ENCODE results near the gene RPTOR.

RPTOR gene

DNA sequence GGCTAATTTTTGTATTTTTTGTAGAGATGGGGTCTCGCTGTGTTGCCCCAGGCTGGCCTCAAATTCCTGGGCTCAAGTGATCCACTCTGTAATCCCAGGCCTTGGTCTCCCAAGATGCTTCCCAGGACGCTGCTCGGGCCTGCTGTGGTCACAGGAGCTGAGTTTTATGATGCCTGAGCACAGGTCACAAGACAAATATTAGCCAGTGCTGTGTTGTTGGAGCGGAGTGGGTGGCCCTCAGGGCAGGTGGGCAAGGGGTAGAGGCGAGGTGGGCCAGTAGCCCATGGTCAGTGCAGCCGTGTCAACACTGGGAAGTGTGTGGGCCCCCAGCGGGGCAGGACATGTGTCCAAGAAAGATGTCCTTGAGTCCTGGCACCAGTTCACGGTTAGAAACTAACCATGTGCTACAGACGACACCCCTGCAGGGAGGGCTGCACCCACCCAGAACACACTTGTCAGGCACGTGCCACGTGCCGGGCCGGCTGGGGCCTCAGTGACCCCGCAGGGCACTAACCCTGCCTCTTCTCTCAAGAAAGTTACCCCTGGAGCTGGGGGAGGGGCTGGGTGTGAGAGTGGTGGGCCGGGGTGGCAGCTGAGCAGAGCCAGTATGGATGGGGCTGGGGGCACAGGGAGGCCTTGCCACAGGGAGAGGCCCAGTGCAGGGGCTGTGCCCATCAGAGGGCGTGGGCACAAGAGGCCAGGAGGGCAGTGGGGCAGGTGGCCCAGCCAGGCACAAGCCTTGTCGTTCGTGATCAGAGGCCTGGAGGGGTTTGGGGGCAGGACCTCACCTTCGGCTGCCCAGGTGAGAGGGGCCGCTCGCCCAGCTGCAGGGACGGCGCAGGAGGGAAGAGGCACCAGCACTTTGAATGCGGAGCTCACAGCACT lies 343.9 kb downstream of the RPTOR start:
- no peak for DNase-seq

GRCh38 chr17:80889231-80890195 lies 344.9 kb downstream of the RPTOR start:
- DNase-seq = no peak

- no peak for DNase-seq
Observed at GRCh38 chr17:80890196-80890920, 345.7 kb downstream of the RPTOR start.

GRCh38 chr17:80890921-80891396 lies 346.3 kb downstream of the RPTOR start:
- no peak for DNase-seq

DNA sequence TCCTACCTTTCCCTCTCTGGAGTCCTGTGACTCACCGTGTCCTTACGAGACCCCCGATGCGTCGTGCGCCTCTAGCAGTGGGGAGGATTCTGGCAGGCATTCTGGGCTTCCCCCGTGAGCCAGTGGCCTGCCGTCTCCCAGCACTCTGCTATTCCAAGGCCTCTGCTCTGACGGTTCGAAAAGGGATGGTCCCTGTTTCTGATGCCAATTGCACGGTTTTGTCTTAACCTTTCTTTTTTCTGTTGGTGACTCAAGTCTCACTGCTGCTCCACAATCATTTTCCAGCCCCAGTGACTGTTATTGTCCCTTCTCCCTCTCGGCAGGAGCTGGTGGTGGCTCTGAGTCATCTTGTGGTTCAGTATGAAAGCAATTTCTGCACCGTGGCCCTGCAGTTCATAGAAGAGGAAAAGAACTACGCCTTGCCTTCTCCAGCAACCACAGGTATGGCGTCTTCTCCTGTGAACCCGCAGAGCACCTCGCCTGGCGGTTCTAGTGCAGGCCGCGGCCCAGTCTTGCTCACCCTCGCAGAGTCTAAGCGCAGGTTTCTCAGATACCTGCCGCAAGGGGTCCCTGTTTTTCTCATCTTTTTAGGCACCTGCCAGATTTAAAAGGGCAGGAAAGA lies 346.9 kb downstream of the RPTOR start:
- no peak for DNase-seq

DNA sequence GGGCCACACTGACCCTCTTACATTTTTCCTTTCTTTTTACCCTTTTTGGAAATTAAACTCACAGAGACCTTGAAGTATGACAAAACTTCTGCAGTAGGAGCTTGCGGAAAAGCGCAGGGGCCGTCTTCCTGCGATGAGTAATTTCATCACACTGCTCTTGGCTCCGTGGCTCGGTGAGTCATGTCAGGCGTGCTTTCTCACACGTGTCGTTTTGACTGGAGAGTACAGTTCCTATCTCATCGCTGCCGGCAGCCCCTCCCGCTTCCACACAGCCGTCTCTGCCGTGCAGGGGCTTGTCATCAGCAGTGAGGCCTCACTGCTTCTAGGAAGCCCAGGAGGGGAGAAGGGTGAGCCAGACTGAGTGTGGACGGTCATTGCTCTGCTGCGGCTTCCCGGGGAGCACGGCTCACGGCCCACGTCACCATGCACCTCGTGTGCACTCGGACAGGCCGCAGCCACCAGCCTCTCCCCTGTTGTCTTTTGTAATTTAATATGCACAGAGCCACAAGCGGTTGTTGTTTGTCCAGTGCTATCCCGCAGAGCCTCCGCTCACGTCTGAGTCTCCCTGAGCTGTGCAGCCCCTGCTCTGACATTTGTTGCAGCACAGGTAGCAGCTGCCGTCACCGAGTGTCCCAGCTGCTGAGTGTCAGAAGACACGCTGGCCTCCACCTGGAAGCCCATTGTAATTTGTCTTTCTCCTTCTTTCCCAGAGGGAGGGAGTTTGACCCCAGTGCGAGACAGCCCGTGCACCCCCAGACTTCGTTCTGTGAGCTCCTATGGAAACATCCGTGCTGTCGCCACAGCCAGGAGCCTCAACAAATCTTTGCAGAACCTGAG lies 347.6 kb downstream of the RPTOR start:
- no peak for DNase-seq

DNA sequence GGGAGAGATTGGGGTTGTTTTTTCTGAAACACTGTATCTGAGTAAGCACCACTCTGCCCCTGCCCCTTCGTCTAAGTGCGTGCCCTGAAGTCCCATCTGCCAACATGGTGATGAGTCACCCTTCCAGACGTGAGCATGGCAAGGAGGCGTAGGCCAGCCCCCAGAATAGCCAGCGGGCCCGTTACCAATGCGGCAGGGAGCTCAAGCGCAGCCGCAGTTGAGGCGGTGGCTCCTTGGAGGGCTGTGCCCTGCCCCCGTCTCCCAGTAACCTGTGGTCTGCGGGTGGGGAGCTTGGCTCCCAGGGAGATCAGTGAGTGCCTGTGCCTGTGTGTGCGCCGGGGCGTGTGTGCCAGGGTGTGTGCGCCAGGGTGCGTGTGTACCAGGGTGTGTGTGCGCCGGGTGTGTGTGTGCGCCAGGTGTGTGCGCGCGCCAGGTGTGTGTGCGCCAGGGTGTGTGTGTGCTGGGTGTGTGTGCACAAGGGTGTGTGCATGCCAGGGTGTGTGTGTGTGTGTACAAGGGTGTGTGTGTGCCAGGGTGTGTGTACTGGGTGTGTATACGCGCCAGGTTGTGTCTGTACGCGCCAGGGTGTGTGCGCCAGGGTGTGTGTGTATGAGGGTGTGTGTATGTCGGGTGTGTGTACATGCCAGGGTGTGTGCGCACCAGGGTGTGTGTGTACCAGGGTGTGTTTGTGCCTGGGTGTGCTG lies 348.4 kb downstream of the RPTOR start:
- DNase-seq = peak; percentile 48

GRCh38 chr17:80893604-80894438 lies 349.2 kb downstream of the RPTOR start:
- no peak for DNase-seq

- DNase-seq = no peak
Observed at GRCh38 chr17:80894439-80894721, 349.7 kb downstream of the RPTOR start.

- DNase-seq = no peak
Observed at GRCh38 chr17:80894726-80895125, 350.1 kb downstream of the RPTOR start.

GRCh38 chr17:80895366-80895765 lies 350.7 kb downstream of the RPTOR start:
- no peak for DNase-seq

- DNase-seq = no peak
Observed at GRCh38 chr17:80898716-80899115, 354.1 kb downstream of the RPTOR start.

GRCh38 chr17:80899402-80900268 lies 355.0 kb downstream of the RPTOR start:
- DNase-seq = no peak

DNA sequence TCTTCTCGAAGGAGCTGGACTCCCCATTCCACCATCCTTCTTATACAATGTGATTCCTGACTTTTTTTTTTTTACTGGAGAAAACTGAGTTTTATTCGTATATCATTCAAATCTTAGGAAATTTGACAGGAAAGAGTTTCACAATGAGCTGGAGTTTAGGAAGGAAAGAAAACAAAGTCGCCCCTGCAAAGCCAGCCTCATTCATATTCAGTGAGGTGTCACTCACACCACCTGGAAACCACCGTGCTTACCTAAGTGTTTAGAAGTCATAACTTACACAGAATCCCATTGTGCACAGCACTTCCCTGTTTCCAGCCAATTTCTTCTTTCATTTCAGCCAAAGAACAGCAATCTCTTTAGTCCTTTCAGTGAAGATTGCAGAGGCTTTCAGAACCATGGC lies 356.7 kb downstream of the RPTOR start:
- DNase-seq = no peak

- DNase-seq = no peak
Observed at GRCh38 chr17:80902197-80902962, 357.7 kb downstream of the RPTOR start.

DNA sequence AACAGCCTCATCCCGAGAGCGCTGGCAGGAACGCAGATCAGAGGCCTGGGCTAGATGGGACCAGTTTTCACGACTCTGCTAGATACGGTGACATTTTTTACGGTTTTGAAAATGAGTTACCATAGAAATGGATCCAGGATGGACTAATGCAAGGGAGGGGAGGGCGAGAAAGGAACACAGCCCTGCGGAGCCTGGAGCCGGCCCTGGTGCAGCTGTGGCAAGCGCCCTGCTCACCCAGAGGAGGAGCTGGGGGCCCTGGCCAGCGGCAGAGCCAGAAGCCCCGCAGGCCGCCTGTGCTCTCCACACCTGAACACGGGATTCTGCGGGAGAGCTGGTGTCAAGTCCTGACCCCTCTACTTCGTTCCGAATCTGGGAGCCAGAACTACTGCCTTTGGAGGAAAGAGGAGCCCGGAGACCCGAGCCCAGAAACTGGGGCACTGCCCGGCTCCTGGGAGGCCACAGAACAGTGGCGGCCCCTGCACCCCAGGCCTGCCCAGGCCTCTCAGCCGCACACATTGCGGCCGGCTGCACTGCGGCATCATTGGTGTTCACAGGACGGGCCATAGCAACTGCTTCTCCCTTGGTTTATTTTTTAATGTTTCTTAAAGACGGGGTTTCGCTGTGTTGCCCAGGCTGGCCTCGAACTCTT lies 358.4 kb downstream of the RPTOR start:
- no peak for DNase-seq

DNA sequence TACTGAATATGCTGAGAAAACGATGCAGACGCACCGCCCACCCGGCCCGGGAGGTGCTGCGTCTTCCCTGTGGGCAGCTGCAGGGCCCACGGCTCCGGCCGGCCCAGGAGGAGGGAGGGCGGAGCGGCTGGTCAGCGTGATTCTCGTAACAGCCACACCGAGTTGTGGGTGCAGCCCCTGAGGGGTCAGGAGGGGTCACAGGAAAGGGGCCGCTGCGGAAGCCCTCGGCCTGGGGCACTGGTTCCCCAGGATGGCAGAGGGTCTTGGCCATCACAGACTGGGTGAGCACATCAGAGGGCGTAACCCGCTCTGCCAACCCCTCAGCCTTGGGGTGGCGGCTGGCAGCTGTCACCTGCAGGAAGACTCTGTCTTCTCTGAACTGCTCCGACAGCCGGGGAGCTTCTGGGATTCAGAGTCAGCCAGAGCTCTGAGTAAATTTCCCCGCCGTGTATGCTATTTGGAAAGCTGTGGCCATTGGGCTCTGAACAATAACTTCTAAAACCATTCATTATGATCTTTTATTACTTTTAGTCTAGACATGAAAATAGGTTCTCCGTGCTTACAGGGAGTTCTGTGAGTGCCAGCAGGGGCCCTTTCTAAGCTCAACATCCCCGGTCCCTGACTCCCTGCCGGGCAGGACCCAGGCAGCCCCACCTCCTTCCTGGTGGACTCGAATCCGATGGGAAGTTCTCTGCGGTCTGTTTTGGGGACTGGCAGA lies 359.6 kb downstream of the RPTOR start:
- DNase-seq = no peak
